H9 (cell line): ENCODE data around the gene TUBGCP5. TPM values are rescaled to one million over a fixed set of nuclear protein-coding genes. Genes with fewer than 3 reads are reported as not detected.
"Not testable (repeated sequence)": the region's sequence is repeated elsewhere in the genome, so short reads cannot be mapped to it uniquely, and the experiment has no call there.

Experiments
- DNase-seq: peaks from one replicate; pipeline ENCODE4 v3.0.0-alpha.2; 2017
- H2AFZ ChIP-seq: one replicate; pipeline ENCODE4 v1.6.1; 2013; ENCODE audit warnings: mild to moderate bottlenecking, low read length, control low read depth, moderate library complexity
- H2AK5ac ChIP-seq: 2 replicates; pipeline ENCODE4 v1.6.1; 2013; ENCODE audit warnings: low read length, control low read depth, mixed read lengths; ENCODE audit not compliant: insufficient read length
- H2BK120ac ChIP-seq: one replicate; pipeline ENCODE4 v1.6.1; 2013; ENCODE audit warnings: low read depth, mild to moderate bottlenecking, low read length, control low read depth, inconsistent platforms; ENCODE audit not compliant: poor library complexity, severe bottlenecking
- H2BK12ac ChIP-seq: 2 replicates; pipeline ENCODE4 v1.6.1; 2013; ENCODE audit warnings: low read length, control low read depth, mixed read lengths, low read depth; ENCODE audit not compliant: insufficient read length
- H2BK15ac ChIP-seq: 2 replicates; pipeline ENCODE4 v1.6.1; 2013; ENCODE audit warnings: low read depth, low read length, control low read depth
- H2BK20ac ChIP-seq: one replicate; pipeline ENCODE4 v1.6.1; 2013; ENCODE audit warnings: low read depth, mild to moderate bottlenecking, low read length, control low read depth, inconsistent platforms; ENCODE audit not compliant: poor library complexity, severe bottlenecking
- H2BK5ac ChIP-seq: 2 replicates; pipeline ENCODE4 v1.6.1; 2013; ENCODE audit warnings: low read length, control low read depth, mixed read lengths; ENCODE audit not compliant: insufficient read length
- H3K14ac ChIP-seq: 2 replicates; pipeline ENCODE4 v1.6.1; 2013; ENCODE audit warnings: low read length, control low read depth; ENCODE audit not compliant: insufficient read depth
- H3K18ac ChIP-seq: 2 replicates; pipeline ENCODE4 v1.6.1; 2013; ENCODE audit warnings: low read depth, mild to moderate bottlenecking, mixed read lengths, low read length, control low read depth; ENCODE audit not compliant: insufficient read length
- H3K23ac ChIP-seq: 2 replicates; pipeline ENCODE4 v1.6.1; 2013; ENCODE audit warnings: low read length, control low read depth, mixed read lengths, low read depth; ENCODE audit not compliant: insufficient read length
- H3K23me2 ChIP-seq: 2 replicates; pipeline ENCODE4 v1.6.1; 2013; ENCODE audit warnings: low read depth, mild to moderate bottlenecking, mixed read lengths, low read length, control low read depth; ENCODE audit not compliant: insufficient read length, poor library complexity, severe bottlenecking
- H3K27ac ChIP-seq: 2 replicates; pipeline ENCODE4 v1.5.1; 2013; ENCODE audit warnings: low read length, control low read depth, mixed read lengths, low read depth; ENCODE audit not compliant: insufficient read length
- H3K27me3 ChIP-seq: 2 replicates; pipeline ENCODE4 v1.6.1; 2013; ENCODE audit warnings: low read length, control low read depth, inconsistent platforms; ENCODE audit not compliant: insufficient read depth
- H3K4ac ChIP-seq: 2 replicates; pipeline ENCODE4 v1.6.1; 2013; ENCODE audit warnings: low read depth, mild to moderate bottlenecking, control low read depth, inconsistent platforms, low read length, moderate library complexity
- H3K4me1 ChIP-seq: 2 replicates; pipeline ENCODE4 v1.6.1; 2013; ENCODE audit warnings: low read length, control low read depth, inconsistent platforms; ENCODE audit not compliant: insufficient read depth
- H3K4me2 ChIP-seq: 2 replicates; pipeline ENCODE4 v1.6.1; 2013; ENCODE audit warnings: low read length, control low read depth, mixed read lengths; ENCODE audit not compliant: insufficient read length, insufficient read depth
- H3K56ac ChIP-seq: 2 replicates; pipeline ENCODE4 v1.6.1; 2013; ENCODE audit warnings: low read depth, mild to moderate bottlenecking, mixed read lengths, low read length, control low read depth; ENCODE audit not compliant: insufficient read length
- H3K79me1 ChIP-seq: 2 replicates; pipeline ENCODE4 v1.6.1; 2013; ENCODE audit warnings: low read depth, mild to moderate bottlenecking, moderate library complexity, low read length, control low read depth, inconsistent platforms; ENCODE audit not compliant: insufficient read depth, poor library complexity, severe bottlenecking
- H3K79me2 ChIP-seq: 2 replicates; pipeline ENCODE4 v1.6.1; 2013; ENCODE audit warnings: low read length, control low read depth, inconsistent platforms; ENCODE audit not compliant: insufficient read depth
- H3K9ac ChIP-seq: 2 replicates; pipeline ENCODE4 v1.6.1; 2013; ENCODE audit warnings: low read length, control low read depth, mixed read lengths; ENCODE audit not compliant: insufficient read length; ENCODE audit errors: extremely low read depth
- H3K9me3 ChIP-seq: one replicate; pipeline ENCODE4 v1.6.1; 2013; ENCODE audit warnings: low read depth, low read length, inconsistent platforms; ENCODE audit not compliant: control insufficient read depth
- H3T11ph ChIP-seq: one replicate; pipeline ENCODE4 v1.6.1; 2013; ENCODE audit warnings: mild to moderate bottlenecking, low read length, control low read depth, inconsistent platforms
- H4K20me1 ChIP-seq: one replicate; pipeline ENCODE4 v1.6.1; 2013; ENCODE audit not compliant: control insufficient read depth, insufficient read length, insufficient read depth
- H4K5ac ChIP-seq: 2 replicates; pipeline ENCODE4 v1.6.1; 2013; ENCODE audit warnings: low read depth, mild to moderate bottlenecking, mixed read lengths, low read length, control low read depth; ENCODE audit not compliant: insufficient read length
- H4K8ac ChIP-seq: replicated peaks from 2 replicates; pipeline ENCODE4 v1.6.1; 2013; ENCODE audit warnings: low read length, control low read depth, mixed read lengths, low read depth; ENCODE audit not compliant: insufficient read length
- H4K91ac ChIP-seq: 2 replicates; pipeline ENCODE4 v1.6.1; 2013; ENCODE audit warnings: low read depth, mild to moderate bottlenecking, moderate library complexity, mixed read lengths, low read length, control low read depth; ENCODE audit not compliant: insufficient read length
- H3K27ac Mint-ChIP-seq, 3 experiments: 2 replicates in 2 of 3; 3 replicates in 1 of 3; pipeline ENCODE4 v1.8.0; 2020 to 2021; ENCODE audit warnings: mixed read lengths in 3 of 3, mild to moderate bottlenecking in 1 of 3, moderate library complexity in 1 of 3
- H3K27me3 Mint-ChIP-seq: 2 replicates; pipeline ENCODE4 v1.8.0; 2021; ENCODE audit warnings: low read depth, mild to moderate bottlenecking, moderate library complexity, mixed read lengths
- H3K36me3 Mint-ChIP-seq, 3 experiments: 2 replicates in 2 of 3; 3 replicates in 1 of 3; pipeline ENCODE4 v1.8.0; 2020 to 2021; ENCODE audit warnings: low read depth in 3 of 3, mixed read lengths in 3 of 3; ENCODE audit not compliant: insufficient read depth in 1 of 3
- H3K4me1 Mint-ChIP-seq, 2 experiments: 2 replicates each; pipeline ENCODE4 v1.8.0; 2020; ENCODE audit warnings: mixed read lengths in 2 of 2
- H3K4me3 Mint-ChIP-seq, 2 experiments: 2 replicates in 1 of 2; 3 replicates in 1 of 2; pipeline ENCODE4 v1.8.0; 2020 to 2021; ENCODE audit warnings: mild to moderate bottlenecking in 2 of 2, mixed read lengths in 2 of 2, moderate library complexity in 1 of 2
- H3K9me3 Mint-ChIP-seq, 2 experiments: 2 replicates in 1 of 2; 3 replicates in 1 of 2; pipeline ENCODE4 v1.8.0; 2020; ENCODE audit warnings: mild to moderate bottlenecking in 2 of 2, mixed read lengths in 2 of 2, moderate library complexity in 1 of 2
- WGBS: extraction: QIAGEN DNeasy Blood & Tissue Kit; methylation state at CpG from one replicate; pipeline ENCODE4 v1.1.7; 2013; ENCODE audit warnings: missing lambda C conversion rate, low lambda C conversion rate, mixed read lengths; ENCODE audit not compliant: insufficient read length; ENCODE audit errors: extremely low coverage; 5-methylcytosine and 5-hydroxymethylcytosine counted together
- total RNA-seq: library from RNA; stranded (reverse); gene quantifications from 2 replicates; pipeline ENCODE4 v1.2.1, GENCODE V29; 2021
- TF ChIP-seq, protein P1 (sequence below): fragments of 200-600 bp; sonication (generic); conservative IDR thresholded peaks from 3 replicates; pipeline ENCODE4 v1.8.0; 2021; ENCODE audit warnings: antibody characterized with exemption, mild to moderate bottlenecking

TUBGCP5 gene
- total RNA-seq, 1 experiment from 2014 or later, result 15.3 TPM

DNA sequence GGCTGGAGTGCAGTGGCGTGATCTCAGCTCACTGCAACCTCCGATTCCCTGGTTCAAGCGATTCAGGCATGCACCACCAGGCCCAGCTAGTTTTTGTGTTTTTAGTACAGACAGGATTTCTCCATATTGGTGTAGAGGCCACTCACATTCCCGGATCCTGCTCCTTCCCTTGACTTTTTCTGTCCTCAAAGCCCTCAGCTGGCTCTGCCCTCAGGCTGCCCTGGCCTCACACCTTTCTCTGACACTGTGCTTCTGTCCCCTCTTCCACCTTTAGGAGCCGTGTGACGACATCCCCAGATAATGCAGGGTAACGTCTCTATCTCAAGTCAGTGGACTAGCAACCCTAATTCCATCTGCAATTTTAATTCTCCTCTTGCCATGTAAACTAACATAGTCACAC, 50.6 kb downstream of the TUBGCP5 start:
- Histone ChIP-seq H2BK120ac (no peak overlapping the region), H3K4me2 (no peak overlapping the region), H2BK15ac (no peak overlapping the region), H3K79me2 (no peaks in the 10 kb centered on the region), H2AK5ac (no peak overlapping the region), H3K4me1 (no peaks in the 10 kb centered on the region), H2BK5ac (no peak overlapping the region), H4K8ac (no peak overlapping the region), H3K56ac (no peak overlapping the region), H3K23ac (no peak overlapping the region), H3K27ac (no peak overlapping the region), H3K9me3 (no peaks in the 10 kb centered on the region), H2BK20ac (no peak overlapping the region), H3K4ac (no peak overlapping the region), H4K5ac (no peak overlapping the region), H3T11ph (no peak overlapping the region), H2BK12ac (no peak overlapping the region), H3K9ac (no peak overlapping the region), H3K18ac (no peak overlapping the region), H4K91ac (no peak overlapping the region), H3K23me2 (no peaks in the 10 kb centered on the region), H3K14ac (no peak overlapping the region), H3K79me1 (no peaks in the 10 kb centered on the region), H2AFZ (no peak overlapping the region), H3K27me3 (no peaks in the 10 kb centered on the region), H4K20me1 (no peaks in the 10 kb centered on the region)
- no peak overlapping the region for H3K4me3 Mint-ChIP-seq
- peaks cover 2% of the 10 kb centered on the region for H3K27me3 Mint-ChIP-seq
- TF ChIP-seq, protein P1, sequence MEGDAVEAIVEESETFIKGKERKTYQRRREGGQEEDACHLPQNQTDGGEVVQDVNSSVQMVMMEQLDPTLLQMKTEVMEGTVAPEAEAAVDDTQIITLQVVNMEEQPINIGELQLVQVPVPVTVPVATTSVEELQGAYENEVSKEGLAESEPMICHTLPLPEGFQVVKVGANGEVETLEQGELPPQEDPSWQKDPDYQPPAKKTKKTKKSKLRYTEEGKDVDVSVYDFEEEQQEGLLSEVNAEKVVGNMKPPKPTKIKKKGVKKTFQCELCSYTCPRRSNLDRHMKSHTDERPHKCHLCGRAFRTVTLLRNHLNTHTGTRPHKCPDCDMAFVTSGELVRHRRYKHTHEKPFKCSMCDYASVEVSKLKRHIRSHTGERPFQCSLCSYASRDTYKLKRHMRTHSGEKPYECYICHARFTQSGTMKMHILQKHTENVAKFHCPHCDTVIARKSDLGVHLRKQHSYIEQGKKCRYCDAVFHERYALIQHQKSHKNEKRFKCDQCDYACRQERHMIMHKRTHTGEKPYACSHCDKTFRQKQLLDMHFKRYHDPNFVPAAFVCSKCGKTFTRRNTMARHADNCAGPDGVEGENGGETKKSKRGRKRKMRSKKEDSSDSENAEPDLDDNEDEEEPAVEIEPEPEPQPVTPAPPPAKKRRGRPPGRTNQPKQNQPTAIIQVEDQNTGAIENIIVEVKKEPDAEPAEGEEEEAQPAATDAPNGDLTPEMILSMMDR, result no peak
- DNase-seq, result no peak
- H3K9me3 Mint-ChIP-seq, result no peaks in the 10 kb centered on the region; a peak in 1 of 5 replicates
- peak overlapping the region in 1 of 3 experiments; percentile 18; a peak in 1 of 7 replicates for H3K27ac Mint-ChIP-seq
- peaks cover 3 to 15% of the 10 kb centered on the region in 2 experiments for H3K4me1 Mint-ChIP-seq
- no CpG with 5 or more reads among the region's 7 CpGs for WGBS
- peaks cover 0 to under 1% (median 0%) of the 10 kb centered on the region in 3 experiments; a peak in 2 of 7 replicates for H3K36me3 Mint-ChIP-seq

DNA sequence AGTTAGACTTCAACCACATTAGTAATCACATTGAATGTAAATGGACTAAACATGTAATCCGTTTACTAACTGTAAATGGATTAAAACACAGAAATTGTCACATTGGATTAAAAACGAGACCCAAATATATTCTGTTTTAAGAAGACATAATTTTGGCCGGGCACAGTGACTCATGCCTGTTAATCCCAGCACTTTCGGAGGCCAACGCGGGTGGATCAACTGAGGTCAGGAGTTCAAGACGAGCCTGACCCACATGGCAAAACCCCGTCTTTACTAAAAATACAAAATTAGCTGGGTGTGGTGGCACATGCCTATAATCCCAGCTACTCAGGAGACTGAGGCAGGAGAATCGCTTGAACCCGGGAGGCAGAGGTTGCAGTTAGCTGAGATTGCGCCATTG, 57.4 kb downstream of the TUBGCP5 start:
- not testable (repeated sequence) for H2BK5ac ChIP-seq, H2BK12ac ChIP-seq, H3K9ac ChIP-seq, H3T11ph ChIP-seq, H3K27ac Mint-ChIP-seq, H3K4me1 ChIP-seq, DNase-seq, H3K36me3 Mint-ChIP-seq, H3K18ac ChIP-seq, H2BK15ac ChIP-seq, H3K56ac ChIP-seq, H3K4me3 Mint-ChIP-seq, H2BK120ac ChIP-seq, H3K23ac ChIP-seq, H3K27ac ChIP-seq, H3K79me2 ChIP-seq, H4K8ac ChIP-seq, H3K4ac ChIP-seq, H2AFZ ChIP-seq, H3K9me3 ChIP-seq, H2BK20ac ChIP-seq, H4K5ac ChIP-seq, H2AK5ac ChIP-seq, H4K91ac ChIP-seq, H3K14ac ChIP-seq, H3K4me2 ChIP-seq, H3K27me3 ChIP-seq, H3K79me1 ChIP-seq, H3K9me3 Mint-ChIP-seq, H4K20me1 ChIP-seq
- Mint-ChIP-seq H3K4me1 (peaks cover 8 to 13% of the 10 kb centered on the region in 2 experiments), H3K27me3 (peaks cover 49% of the 10 kb centered on the region)
- H3K23me2 ChIP-seq, result peaks cover 14% of the 10 kb centered on the region
- WGBS, result no CpG with 5 or more reads among the region's 11 CpGs
